T-helper 2 cell treated with Interferon-gamma antibody and Interleukin-4, amounts not matched to agents 5 μg/mL and 100 μg/mL, for 36 hours (primary cell): ENCODE data around the gene CLEC4A.
A peak's percentile ranks its signal among the peaks of the same experiment; 100 is the strongest.
"Not testable (repeated sequence)": the region's sequence is repeated elsewhere in the genome, so short reads cannot be mapped to it uniquely, and the experiment has no call there.

ENCODE experiments used
- DNase-seq: peaks from one replicate; pipeline ENCODE4 v3.0.0; 2021; ENCODE audit warnings: low spot score
- H3K27ac Mint-ChIP-seq: one replicate; pipeline ENCODE4 v1.8.0; 2021; ENCODE audit warnings: mild to moderate bottlenecking, mixed read lengths
- H3K27me3 Mint-ChIP-seq: one replicate; pipeline ENCODE4 v1.8.0; 2021; ENCODE audit warnings: low read depth, mixed read lengths
- H3K36me3 Mint-ChIP-seq: one replicate; pipeline ENCODE4 v1.8.0; 2021; ENCODE audit warnings: low read depth, mixed read lengths
- H3K4me1 Mint-ChIP-seq: one replicate; pipeline ENCODE4 v1.8.0; 2021; ENCODE audit warnings: low read depth, mixed read lengths
- H3K4me3 Mint-ChIP-seq: one replicate; pipeline ENCODE4 v1.8.0; 2022; ENCODE audit warnings: mild to moderate bottlenecking, moderate library complexity, mixed read lengths
- H3K9me3 Mint-ChIP-seq: one replicate; pipeline ENCODE4 v1.8.0; 2021; ENCODE audit warnings: mixed read lengths

CLEC4A gene

GRCh38 chr12:8156416-8156815 lies 33.0 kb downstream of the CLEC4A start:
- Mint-ChIP-seq H3K4me3 (no peak overlapping the region), H3K4me1 (peaks cover 5% of the 10 kb centered on the region), H3K9me3 (no peaks in the 10 kb centered on the region), H3K27ac (no peak overlapping the region), H3K27me3 (peaks cover 57% of the 10 kb centered on the region), H3K36me3 (no peaks in the 10 kb centered on the region)
- no peak for DNase-seq

DNA sequence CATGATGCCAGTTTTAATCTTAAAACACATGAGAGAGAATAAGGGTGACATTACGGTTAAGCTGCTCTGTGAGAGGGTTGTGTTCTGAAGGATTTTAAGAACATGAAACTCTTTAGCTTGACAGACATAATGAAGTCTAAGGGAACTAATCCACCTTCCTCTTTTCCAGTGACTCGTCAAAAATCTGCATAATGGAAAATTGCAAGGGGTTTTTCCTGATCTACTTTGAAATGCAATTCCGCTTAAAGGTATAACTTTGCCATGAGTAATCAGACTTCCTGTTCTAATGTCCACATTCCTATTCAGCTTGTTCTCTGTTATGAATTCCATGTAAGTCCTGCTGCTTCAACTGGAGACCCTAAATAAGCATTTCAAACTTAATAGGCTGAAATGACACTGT lies 33.4 kb downstream of the CLEC4A start, which contains the start of gene ZNF705A:
ZNF705A (plus strand) TSS at position 171 of the 400 bp plus-strand sequence. CDS start 15,611 bp downstream, outside the sequence.
- H3K4me1 Mint-ChIP-seq: peaks cover 9% of the 10 kb centered on the region
- H3K4me3 Mint-ChIP-seq: no peak within 1 kb of the TSS
- H3K27me3 Mint-ChIP-seq: peaks cover 53% of the 10 kb centered on the region
- H3K9me3 Mint-ChIP-seq: no peaks in the 10 kb centered on the region
- H3K36me3 Mint-ChIP-seq: no peaks in the 10 kb centered on the region
- no peak within 1 kb of the TSS for H3K27ac Mint-ChIP-seq
- no peak for DNase-seq

GRCh38 chr12:8157484-8158198 lies 34.2 kb downstream of the CLEC4A start:
- no peak for DNase-seq
- Mint-ChIP-seq H3K36me3 (no peaks in the 10 kb centered on the region), H3K27ac (no peak overlapping the region), H3K4me1 (peaks cover 11% of the 10 kb centered on the region), H3K27me3 (peaks cover 46% of the 10 kb centered on the region), H3K4me3 (no peak overlapping the region), H3K9me3 (no peaks in the 10 kb centered on the region)

GRCh38 chr12:8172911-8173310 lies 49.5 kb downstream of the CLEC4A start:
- not testable (repeated sequence) for H3K27ac Mint-ChIP-seq, H3K36me3 Mint-ChIP-seq, H3K4me3 Mint-ChIP-seq, H3K4me1 Mint-ChIP-seq, DNase-seq, H3K9me3 Mint-ChIP-seq
- peaks cover 16% of the 10 kb centered on the region for H3K27me3 Mint-ChIP-seq

DNA sequence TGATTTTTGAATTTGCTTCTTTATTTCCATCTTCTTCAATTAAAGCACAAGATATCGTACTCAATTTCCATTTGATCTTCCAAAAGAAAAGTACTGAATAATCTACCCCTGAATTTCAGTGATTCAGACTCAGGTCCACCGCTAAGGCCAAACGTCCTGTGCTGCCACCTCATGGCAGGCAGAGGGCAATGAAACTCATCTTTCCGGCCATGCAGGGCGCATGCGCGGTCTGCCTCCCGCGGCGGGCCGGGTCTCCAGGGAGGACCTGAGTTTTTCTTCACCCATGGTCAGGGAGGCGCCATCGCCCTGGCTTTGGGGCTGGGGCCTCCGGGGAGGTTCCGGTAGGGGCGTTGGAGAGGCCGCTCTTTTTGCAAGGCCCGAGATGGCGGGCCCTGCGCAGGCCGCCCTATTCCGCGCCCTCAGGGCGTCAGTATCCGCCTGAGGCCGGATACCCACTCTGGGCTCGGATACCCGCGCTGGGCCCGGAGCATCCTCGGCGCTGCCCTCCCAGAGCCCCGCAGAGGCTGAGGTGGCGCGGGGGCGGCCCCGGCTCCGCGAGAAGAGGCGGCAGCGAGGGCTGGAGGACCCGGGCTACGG lies 56.7 kb downstream of the CLEC4A start:
- H3K36me3 Mint-ChIP-seq, H3K9me3 Mint-ChIP-seq, H3K27me3 Mint-ChIP-seq: not testable (repeated sequence)
- peak; percentile 78 for DNase-seq
- Mint-ChIP-seq H3K4me1 (peaks cover 10% of the 10 kb centered on the region), H3K27ac (peak overlapping the region; percentile 83), H3K4me3 (peak overlapping the region; percentile 88)

- H3K9me3 Mint-ChIP-seq, H3K36me3 Mint-ChIP-seq, DNase-seq, H3K27me3 Mint-ChIP-seq: not testable (repeated sequence)
- H3K4me1 Mint-ChIP-seq: peaks cover 10% of the 10 kb centered on the region
- H3K4me3 Mint-ChIP-seq: peak overlapping the region; percentile 76
- H3K27ac Mint-ChIP-seq: peak overlapping the region; percentile 15
These were observed 57.9 kb downstream of the CLEC4A start for GRCh38 chr12:8181271-8181670.

GRCh38 chr12:8182923-8183322 lies 59.5 kb downstream of the CLEC4A start:
- not testable (repeated sequence) for H3K4me3 Mint-ChIP-seq, H3K27me3 Mint-ChIP-seq, H3K27ac Mint-ChIP-seq, DNase-seq, H3K36me3 Mint-ChIP-seq, H3K9me3 Mint-ChIP-seq
- peaks cover 10% of the 10 kb centered on the region for H3K4me1 Mint-ChIP-seq

DNA sequence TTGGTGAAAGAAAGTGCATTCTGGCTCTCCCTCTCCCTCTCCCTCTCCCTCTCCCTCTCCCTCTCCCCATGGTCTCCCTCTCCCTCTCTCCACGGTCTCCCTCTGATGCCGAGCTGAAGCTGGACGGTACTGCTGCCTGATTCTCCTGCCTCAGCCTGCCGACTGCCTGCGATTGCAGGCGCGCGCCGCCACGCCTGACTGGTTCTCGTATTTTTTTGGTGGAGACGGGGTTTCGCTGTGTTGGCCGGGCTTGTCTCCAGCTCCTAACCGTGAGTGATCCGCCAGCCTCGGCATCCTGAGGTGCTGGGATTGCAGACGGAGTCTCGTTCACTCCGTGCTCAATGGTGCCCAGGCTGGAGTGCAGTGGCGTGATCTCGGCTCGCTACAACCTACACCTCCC lies 59.9 kb downstream of the CLEC4A start:
- H3K4me1 Mint-ChIP-seq: peaks cover 10% of the 10 kb centered on the region
- not testable (repeated sequence) for DNase-seq, H3K27ac Mint-ChIP-seq, H3K9me3 Mint-ChIP-seq, H3K4me3 Mint-ChIP-seq, H3K36me3 Mint-ChIP-seq, H3K27me3 Mint-ChIP-seq

- H3K9me3 Mint-ChIP-seq, H3K27me3 Mint-ChIP-seq, DNase-seq, H3K36me3 Mint-ChIP-seq, H3K4me3 Mint-ChIP-seq, H3K27ac Mint-ChIP-seq: not testable (repeated sequence)
- peaks cover 10% of the 10 kb centered on the region for H3K4me1 Mint-ChIP-seq
These were observed 60.8 kb downstream of the CLEC4A start for GRCh38 chr12:8184206-8184605.

- H3K36me3 Mint-ChIP-seq, DNase-seq, H3K4me1 Mint-ChIP-seq, H3K27ac Mint-ChIP-seq, H3K9me3 Mint-ChIP-seq, H3K4me3 Mint-ChIP-seq, H3K27me3 Mint-ChIP-seq: not testable (repeated sequence)
These were observed 64.7 kb downstream of the CLEC4A start for GRCh38 chr12:8188088-8188487.
